Naive thymus-derived CD4-positive, alpha-beta T cell (primary cell): ENCODE measurements around the gene ZNF43. TPM values are rescaled to one million over a fixed set of nuclear protein-coding genes. Genes with fewer than 3 reads are reported as not detected.
A peak's percentile ranks its signal among the peaks of the same experiment; 100 is the strongest.
"Not testable (repeated sequence)": the region's sequence is repeated elsewhere in the genome, so short reads cannot be mapped to it uniquely, and the experiment has no call there.

Source experiments
- ATAC-seq: fragments of 150-1000 bp; cut with Tn5 transposase; 2 replicates; pipeline ENCODE4 v1.10.0; 2021; ENCODE audit warnings: mild to moderate bottlenecking, moderate library complexity
- CTCF ChIA-PET: fragments of 350-600 bp; sonication (Branson Sonifier 250); formaldehyde crosslinking; loops from one replicate; lab custom pipeline; 2021; ENCODE audit warnings: antibody characterized with exemption; lab: Charles Lee
- POLR2A ChIA-PET: fragments of 350-600 bp; sonication (Branson Sonifier 250); formaldehyde crosslinking; loops from one replicate; lab custom pipeline; 2021; ENCODE audit warnings: antibody characterized with exemption, inconsistent platforms; lab: Charles Lee
- DNase-seq, 9 donors: peaks; one replicate each; pipeline versions ENCODE4 v3.0.0 to v3.0.0-alpha.2; 2020 to 2022; ENCODE audit warnings: mixed read lengths in 1 of 9
- H3K27ac ChIP-seq: one replicate; pipeline ENCODE4 v1.7.0; 2013; ENCODE audit warnings: mild to moderate bottlenecking, low read depth, low read length, moderate library complexity
- H3K27me3 ChIP-seq, 2 donors: one replicate each; pipeline ENCODE4 v1.7.0; 2013; ENCODE audit warnings: low read length in 2 of 2, mild to moderate bottlenecking in 2 of 2, moderate library complexity in 2 of 2; ENCODE audit not compliant: control insufficient read depth in 2 of 2, insufficient read depth in 2 of 2
- H3K36me3 ChIP-seq, 3 experiments: 1 replicate in 2 of 3; 2 replicates in 1 of 3; pipeline ENCODE4 v1.7.0; 2013; ENCODE audit warnings: low read length in 3 of 3, mild to moderate bottlenecking in 3 of 3, moderate library complexity in 1 of 3; ENCODE audit not compliant: insufficient read depth in 3 of 3, control insufficient read depth in 2 of 3
- H3K4me1 ChIP-seq, 2 donors: one replicate each; pipeline ENCODE4 v1.7.0; 2013; ENCODE audit warnings: low read length in 2 of 2, mild to moderate bottlenecking in 2 of 2, moderate library complexity in 1 of 2; ENCODE audit not compliant: control insufficient read depth in 2 of 2, insufficient read depth in 2 of 2
- H3K4me3 ChIP-seq: 2 replicates; pipeline ENCODE4 v1.7.0; 2013; ENCODE audit warnings: mild to moderate bottlenecking, low read length
- H3K9me3 ChIP-seq, 3 experiments: 1 replicate in 2 of 3; 2 replicates in 1 of 3; pipeline ENCODE4 v1.7.0; 2013; ENCODE audit warnings: low read length in 3 of 3; ENCODE audit not compliant: control insufficient read depth in 2 of 3
- H3K27ac Mint-ChIP-seq, 9 donors: one replicate each; pipeline ENCODE4 v1.8.0; 2020 to 2022; ENCODE audit warnings: mixed read lengths in 9 of 9, mild to moderate bottlenecking in 8 of 9, moderate library complexity in 5 of 9, inconsistent platforms in 2 of 9
- H3K27me3 Mint-ChIP-seq, 5 donors: one replicate each; pipeline ENCODE4 v1.8.0; 2021 to 2022; ENCODE audit warnings: mixed read lengths in 5 of 5, mild to moderate bottlenecking in 1 of 5
- H3K36me3 Mint-ChIP-seq, 5 donors: one replicate each; pipeline ENCODE4 v1.8.0; 2020 to 2022; ENCODE audit warnings: mixed read lengths in 5 of 5, mild to moderate bottlenecking in 3 of 5, inconsistent platforms in 1 of 5
- H3K4me1 Mint-ChIP-seq, 7 donors: one replicate each; pipeline ENCODE4 v1.8.0; 2020 to 2022; ENCODE audit warnings: mixed read lengths in 7 of 7, mild to moderate bottlenecking in 3 of 7, inconsistent platforms in 1 of 7
- H3K4me3 Mint-ChIP-seq, 10 donors: one replicate each; pipeline ENCODE4 v1.8.0; 2020 to 2022; ENCODE audit warnings: mild to moderate bottlenecking in 10 of 10, mixed read lengths in 10 of 10, moderate library complexity in 6 of 10, inconsistent platforms in 2 of 10
- H3K9me3 Mint-ChIP-seq, 11 donors: one replicate each; pipeline ENCODE4 v1.8.0; 2020 to 2022; ENCODE audit warnings: mixed read lengths in 11 of 11, mild to moderate bottlenecking in 4 of 11, inconsistent platforms in 1 of 11, moderate library complexity in 1 of 11
- intact Hi-C, 2 donors: fragments of 100-400 bp; cut with micrococcal nuclease; formaldehyde crosslinking; loops; one replicate each; pipeline ENCODE4 v1.15.1; 2023
- polyA plus RNA-seq, 2 donors: library from polyadenylated mRNA; unstranded; fragments of 300-500 nt; fragmentation: Illumina TruSeq; gene quantifications; one replicate each; pipeline ENCODE4 v1.2.3, GENCODE V29; 2021
- total RNA-seq, 6 experiments: library from RNA in 5 of 6; stranded (reverse) in 5 of 6; gene quantifications; 1 replicate in 5 of 6; 2 replicates in 1 of 6; pipeline ENCODE4 v1.2.3 and lab custom pipeline; 2021 to 2026

Gene ZNF43
- 10 to 100 TPM; 20.5 to 39.3 (median 36.2) TPM for total RNA-seq
- polyA plus RNA-seq: 10 to 100 TPM; 13.4 to 24.3 TPM
- 38.1 reads per million, percentile 65 among the genes with 10 or more reads in this experiment for total RNA-seq (lab: John Stamatoyannopoulos, UW)

DNA sequence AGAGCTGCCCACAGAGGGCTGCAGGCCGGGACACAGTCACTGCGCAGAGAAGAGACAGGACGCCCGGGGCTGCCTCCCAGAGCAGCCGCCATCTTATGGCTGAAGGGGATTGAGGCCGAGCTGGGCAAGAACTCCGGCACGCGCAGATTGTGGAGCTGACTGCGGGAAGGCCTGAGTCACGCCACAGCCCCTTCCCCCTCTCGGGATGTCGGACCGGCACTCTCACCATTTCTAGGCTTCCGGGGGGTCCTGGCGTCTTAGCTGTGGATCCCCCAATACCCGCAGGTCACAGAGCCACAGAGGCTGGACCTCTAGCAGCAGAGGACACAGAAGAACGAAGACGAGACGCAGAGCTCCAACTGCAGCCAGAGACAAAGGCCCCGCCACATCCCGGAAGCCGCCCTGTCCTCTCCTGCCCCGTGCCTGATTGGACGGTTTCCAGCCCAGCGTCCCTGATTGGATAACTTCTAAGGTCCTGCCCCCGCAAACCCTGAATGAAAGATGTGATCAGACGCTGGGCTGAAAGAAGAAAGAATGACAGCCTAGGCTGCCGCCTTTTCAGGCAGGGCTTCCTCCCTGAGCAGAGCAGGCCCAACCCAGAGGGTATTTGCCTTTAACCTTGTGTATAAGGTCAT is at the start of gene ZNF43:
Gene ZNF43 (minus strand): TSS at position 373 of the 635 bp plus-strand sequence. CDS start 144 bp downstream, at position 229.
- peaks cover 0 to 16% (median 0%) of the 10 kb centered on the region in 3 experiments for H3K36me3 ChIP-seq
- Mint-ChIP-seq H3K27ac (peak within 1 kb of the TSS; percentile 96 to 99 (median 98)), H3K27me3 (no peaks in the 10 kb centered on the region), H3K4me3 (peak within 1 kb of the TSS; percentile 93 to 99 (median 98)), H3K36me3 (peaks cover under 1 to 68% (median 31%) of the 10 kb centered on the region in 5 donors), H3K9me3 (peaks cover 0 to 26% (median 3%) of the 10 kb centered on the region in 11 donors), H3K4me1 (peaks cover 3 to 48% (median 35%) of the 10 kb centered on the region in 7 donors)
- ChIA-PET POLR2A (interaction anchor here (0.6 to 4.2 kb wide), 23 partner anchors 8 to 1797 kb away, joined by 3 to 79 read pairs (median 4); partner anchors contain the start of genes ZNF100, ZNF257, ZNF429 and ZNF431), CTCF (interaction anchor here (1.6 kb wide), 1 partner anchor 16 kb away, joined by 7 read pairs; no protein-coding TSS in a partner anchor)
- DNase-seq (peak; percentile 76 to 96 (median 93)), ATAC-seq (peak; percentile 99)
- peak within 1 kb of the TSS; percentile 88 for H3K27ac ChIP-seq
- peaks cover 5 to 9% of the 10 kb centered on the region in 2 donors for H3K4me1 ChIP-seq
- H3K9me3 ChIP-seq: no peaks in the 10 kb centered on the region
- no peaks in the 10 kb centered on the region for H3K27me3 ChIP-seq
- H3K4me3 ChIP-seq: peak within 1 kb of the TSS; percentile 97
- intact Hi-C loops: loop anchor here (1.0 to 10.0 kb wide), 18 partner anchors 16 to 1849 kb away; partner anchors contain the start of genes ZNF100 (in 2 of the 2), ZNF429 (in 2 of the 2), ZNF430 (in 2 of the 2) and ZNF66 (in 2 of the 2)

DNA sequence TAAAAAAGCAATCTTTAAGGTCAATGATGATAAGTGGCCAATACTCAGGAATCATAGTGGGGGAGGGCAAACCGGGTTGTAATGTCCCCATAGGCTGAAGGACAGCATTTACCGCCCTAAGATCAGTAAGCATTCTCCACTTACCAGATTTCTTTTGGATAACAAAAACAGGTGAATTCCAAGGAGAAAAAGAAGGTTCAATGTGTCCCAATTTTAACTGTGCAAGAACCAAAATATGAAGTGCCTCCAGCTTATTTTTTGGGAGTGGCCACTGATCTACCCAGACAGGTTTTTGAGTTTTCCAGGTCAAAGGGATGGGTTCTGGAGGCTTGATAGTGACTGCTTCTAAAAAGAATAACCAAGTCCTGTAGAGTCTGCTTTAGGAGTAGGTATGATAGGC is 49.5 kb upstream of the ZNF43 start:
- H3K4me1 ChIP-seq, H3K27ac ChIP-seq, POLR2A ChIA-PET, H3K9me3 ChIP-seq, H3K27ac Mint-ChIP-seq, H3K4me3 ChIP-seq, H3K4me1 Mint-ChIP-seq, H3K27me3 ChIP-seq, H3K27me3 Mint-ChIP-seq, intact Hi-C loops, H3K36me3 ChIP-seq, DNase-seq, H3K36me3 Mint-ChIP-seq, CTCF ChIA-PET, ATAC-seq, H3K4me3 Mint-ChIP-seq: not testable (repeated sequence)
- peaks cover 0 to 39% (median 0%) of the 10 kb centered on the region in 11 donors for H3K9me3 Mint-ChIP-seq

DNA sequence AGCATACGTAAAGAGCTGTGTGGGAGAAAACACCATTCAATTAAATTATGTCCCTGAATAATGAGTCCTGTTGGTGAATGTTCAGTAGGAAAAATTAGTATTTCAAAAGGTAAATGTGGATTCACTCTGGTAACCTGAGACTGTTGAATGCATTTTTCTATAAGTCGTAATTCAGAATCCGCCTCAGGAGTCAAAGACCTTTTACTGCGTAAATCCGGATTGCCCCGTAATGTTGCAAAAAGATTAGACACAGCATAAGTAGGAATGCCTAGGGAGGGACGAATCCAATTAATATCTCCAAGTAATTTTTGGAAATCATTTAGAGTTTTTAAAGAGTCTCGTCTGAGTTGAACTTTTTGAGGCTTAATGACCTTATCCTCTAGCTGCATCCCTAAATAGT is 48.8 kb upstream of the ZNF43 start:
- H3K9me3 ChIP-seq, H3K4me3 Mint-ChIP-seq, POLR2A ChIA-PET, H3K27ac ChIP-seq, H3K4me3 ChIP-seq, H3K27ac Mint-ChIP-seq, H3K4me1 Mint-ChIP-seq, H3K36me3 Mint-ChIP-seq, DNase-seq, CTCF ChIA-PET, H3K36me3 ChIP-seq, intact Hi-C loops, H3K27me3 ChIP-seq, H3K4me1 ChIP-seq, ATAC-seq, H3K27me3 Mint-ChIP-seq: not testable (repeated sequence)
- peaks cover 0 to 44% (median 0%) of the 10 kb centered on the region in 11 donors for H3K9me3 Mint-ChIP-seq

DNA sequence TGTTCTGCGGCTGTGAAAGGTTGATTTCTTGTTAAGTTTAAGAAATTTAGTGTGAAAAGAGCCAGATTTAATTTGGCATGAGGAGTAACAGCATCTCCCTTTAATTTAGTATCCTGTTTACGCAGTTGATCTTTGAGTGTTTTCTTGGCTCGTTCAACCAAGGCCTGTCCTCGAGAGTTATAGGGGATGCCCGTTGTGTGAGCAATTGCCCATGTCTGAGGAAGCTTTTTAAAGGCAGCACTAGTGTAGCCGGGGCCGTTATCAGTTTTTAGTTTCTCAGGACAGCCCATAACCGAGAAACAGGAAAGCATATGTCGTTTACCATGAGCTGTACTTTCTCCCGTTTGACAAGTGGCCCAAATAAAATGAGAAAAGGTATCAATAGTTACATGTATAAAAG is 47.5 kb upstream of the ZNF43 start:
- Mint-ChIP-seq H3K4me1 (no peaks in the 10 kb centered on the region), H3K4me3 (no peak overlapping the region), H3K27me3 (peaks cover 0 to 10% (median 8%) of the 10 kb centered on the region in 5 donors), H3K27ac (no peak overlapping the region), H3K9me3 (peaks cover 0 to 51% (median 0%) of the 10 kb centered on the region in 11 donors), H3K36me3 (no peaks in the 10 kb centered on the region)
- Histone ChIP-seq H3K4me1 (no peaks in the 10 kb centered on the region), H3K27ac (no peak overlapping the region), H3K36me3 (no peaks in the 10 kb centered on the region), H3K4me3 (no peak overlapping the region), H3K27me3 (no peaks in the 10 kb centered on the region), H3K9me3 (no peaks in the 10 kb centered on the region)
- CTCF ChIA-PET: no interaction called here
- intact Hi-C loops: no loop called here
- DNase-seq (no peak), ATAC-seq (no peak)
- POLR2A ChIA-PET: no interaction called here

DNA sequence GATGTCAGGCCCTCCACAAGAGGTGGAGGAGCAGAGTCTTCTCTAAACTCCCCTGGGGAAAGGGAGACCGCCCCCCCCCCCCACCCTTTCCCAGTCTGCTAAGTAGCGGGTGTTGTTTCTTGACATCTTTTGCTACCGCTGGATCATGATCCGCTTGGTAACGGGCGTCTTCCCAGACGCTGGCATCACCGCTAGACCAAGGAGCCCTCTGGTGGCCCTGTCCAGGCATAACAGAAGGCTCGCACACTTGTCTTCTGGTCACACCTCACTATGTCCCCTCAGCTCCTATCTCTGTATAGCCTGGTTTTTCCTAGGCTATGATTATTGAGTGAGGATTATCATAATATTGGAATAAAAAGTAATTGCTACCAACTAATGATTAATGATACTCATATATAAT is 44.8 kb upstream of the ZNF43 start:
- peaks cover 0 to 50% (median 0%) of the 10 kb centered on the region in 11 donors for H3K9me3 Mint-ChIP-seq
- intact Hi-C loops, CTCF ChIA-PET, ATAC-seq, POLR2A ChIA-PET, H3K27ac Mint-ChIP-seq, H3K4me1 Mint-ChIP-seq, H3K36me3 ChIP-seq, H3K27me3 ChIP-seq, H3K4me1 ChIP-seq, H3K27me3 Mint-ChIP-seq, H3K36me3 Mint-ChIP-seq, H3K9me3 ChIP-seq, H3K27ac ChIP-seq, H3K4me3 Mint-ChIP-seq, H3K4me3 ChIP-seq: not testable (repeated sequence)
- DNase-seq: peak in 2 of 9 donors; percentile 2 to 4

DNA sequence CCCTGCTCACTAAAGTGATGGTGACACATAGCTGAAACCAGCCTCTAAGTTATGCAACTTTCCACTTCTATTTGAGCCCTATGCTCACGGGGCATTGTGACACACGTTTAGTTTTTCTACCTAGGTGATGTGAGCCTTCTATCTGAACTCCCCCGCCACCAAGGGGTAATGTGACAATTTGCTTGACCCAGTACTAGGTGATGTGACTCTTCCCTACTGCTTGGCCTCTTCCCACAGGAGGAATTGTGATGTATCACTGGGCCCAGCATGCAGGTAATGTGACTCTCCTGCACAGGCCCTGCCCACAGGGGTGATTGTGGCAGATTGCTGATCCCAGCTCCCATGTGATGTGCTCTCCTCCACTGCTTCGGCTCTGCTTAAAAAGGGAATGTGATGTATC is 42.7 kb upstream of the ZNF43 start:
- ChIA-PET POLR2A (no interaction called here), CTCF (no interaction called here)
- Mint-ChIP-seq H3K27me3 (peaks cover 0 to 7% (median 4%) of the 10 kb centered on the region in 5 donors), H3K27ac (no peak overlapping the region), H3K36me3 (no peaks in the 10 kb centered on the region), H3K4me3 (no peak overlapping the region), H3K4me1 (no peaks in the 10 kb centered on the region), H3K9me3 (peaks cover 0 to 46% (median 0%) of the 10 kb centered on the region in 11 donors)
- Histone ChIP-seq H3K36me3 (no peaks in the 10 kb centered on the region), H3K27ac (no peak overlapping the region), H3K9me3 (no peaks in the 10 kb centered on the region), H3K4me3 (no peak overlapping the region), H3K27me3 (no peaks in the 10 kb centered on the region), H3K4me1 (no peaks in the 10 kb centered on the region)
- DNase-seq: no peak
- intact Hi-C loops: no loop called here
- no peak for ATAC-seq
